ENCODE data around the gene TMEM248.

DNA sequence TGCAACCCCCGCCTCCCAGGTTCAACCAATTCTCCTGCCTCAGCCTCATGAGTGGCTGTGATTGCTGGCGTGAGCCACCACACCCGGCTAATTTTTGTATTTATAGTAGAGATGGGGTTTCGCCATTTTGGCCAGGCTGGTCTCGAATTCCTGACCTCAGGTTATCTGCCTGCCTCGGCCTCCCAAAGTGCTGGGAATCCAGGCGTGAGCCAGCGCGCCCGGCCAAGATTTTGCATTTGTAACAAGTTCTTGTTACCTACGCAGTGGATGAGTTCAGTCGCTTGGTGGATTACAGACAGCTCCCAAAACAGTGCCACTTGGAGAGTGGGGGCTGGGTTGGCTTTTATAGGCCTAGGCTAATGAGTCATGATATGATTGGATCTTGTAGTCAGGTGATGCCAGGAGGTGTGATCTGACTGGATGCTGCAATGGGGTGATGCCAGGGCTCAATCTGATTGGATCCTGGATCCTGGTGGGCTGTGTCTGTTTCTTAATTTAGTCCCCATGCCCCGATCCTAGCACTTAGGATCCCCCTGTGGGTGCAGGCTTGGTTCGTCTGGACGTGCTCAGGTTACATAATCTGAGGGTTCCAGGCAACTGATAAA, 54.1 kb downstream of the TMEM248 start:
- TF ChIP-seq, protein P1, sequence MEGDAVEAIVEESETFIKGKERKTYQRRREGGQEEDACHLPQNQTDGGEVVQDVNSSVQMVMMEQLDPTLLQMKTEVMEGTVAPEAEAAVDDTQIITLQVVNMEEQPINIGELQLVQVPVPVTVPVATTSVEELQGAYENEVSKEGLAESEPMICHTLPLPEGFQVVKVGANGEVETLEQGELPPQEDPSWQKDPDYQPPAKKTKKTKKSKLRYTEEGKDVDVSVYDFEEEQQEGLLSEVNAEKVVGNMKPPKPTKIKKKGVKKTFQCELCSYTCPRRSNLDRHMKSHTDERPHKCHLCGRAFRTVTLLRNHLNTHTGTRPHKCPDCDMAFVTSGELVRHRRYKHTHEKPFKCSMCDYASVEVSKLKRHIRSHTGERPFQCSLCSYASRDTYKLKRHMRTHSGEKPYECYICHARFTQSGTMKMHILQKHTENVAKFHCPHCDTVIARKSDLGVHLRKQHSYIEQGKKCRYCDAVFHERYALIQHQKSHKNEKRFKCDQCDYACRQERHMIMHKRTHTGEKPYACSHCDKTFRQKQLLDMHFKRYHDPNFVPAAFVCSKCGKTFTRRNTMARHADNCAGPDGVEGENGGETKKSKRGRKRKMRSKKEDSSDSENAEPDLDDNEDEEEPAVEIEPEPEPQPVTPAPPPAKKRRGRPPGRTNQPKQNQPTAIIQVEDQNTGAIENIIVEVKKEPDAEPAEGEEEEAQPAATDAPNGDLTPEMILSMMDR (IDR thresholded peaks at IDR 0.05; ENCODE audit: low read length): no peak
- TF ChIP-seq EZH2 (IDR thresholded peaks at IDR 0.05; ENCODE audit: borderline replicate concordance, low read length): no peak
